HG03159 (cell line): ENCODE measurements around the gene IPO13.

Source experiments
- ATAC-seq: cut with Tn5 transposase; IDR thresholded peaks from one replicate; pipeline ENCODE4 v1.9.1; 2021; ENCODE audit warnings: mild to moderate bottlenecking, moderate library complexity; ENCODE audit not compliant: unreplicated experiment

IPO13 gene

GRCh38 chr1:43946236-43947060 lies at the start of gene IPO13:
IPO13 (plus strand) TSS chr1:43946950; CDS start chr1:43947601, 651 bp downstream.
- ATAC-seq = peak; percentile 92

GRCh38 chr1:43898981-43899380 lies 47.8 kb upstream of the IPO13 start:
- ATAC-seq = no peak

GRCh38 chr1:43900386-43900785 lies 46.4 kb upstream of the IPO13 start:
- no peak for ATAC-seq

- no peak for ATAC-seq
Measured at GRCh38 chr1:43901196-43901961, 45.4 kb upstream of the IPO13 start.

- ATAC-seq = no peak
Measured at GRCh38 chr1:43902058-43902831, 44.5 kb upstream of the IPO13 start.

- ATAC-seq = no peak
Measured at GRCh38 chr1:43904660-43905551, 41.8 kb upstream of the IPO13 start.

GRCh38 chr1:43908226-43908625 lies 38.5 kb upstream of the IPO13 start:
- ATAC-seq = no peak

- ATAC-seq = no peak
Measured at GRCh38 chr1:43908858-43909257, 37.9 kb upstream of the IPO13 start.

GRCh38 chr1:43910343-43910742 lies 36.4 kb upstream of the IPO13 start:
- no peak for ATAC-seq

- no peak for ATAC-seq
Measured at GRCh38 chr1:43912607-43913006, 34.1 kb upstream of the IPO13 start.

- no peak for ATAC-seq
Measured at GRCh38 chr1:43913051-43913501, 33.7 kb upstream of the IPO13 start.

- no peak for ATAC-seq
Measured at GRCh38 chr1:43913666-43914360, 32.9 kb upstream of the IPO13 start.

- no peak for ATAC-seq
Measured at GRCh38 chr1:43914576-43915525, 31.9 kb upstream of the IPO13 start.

- no peak for ATAC-seq
Measured at GRCh38 chr1:43919906-43920305, 26.8 kb upstream of the IPO13 start.

GRCh38 chr1:43921022-43921421 lies 25.7 kb upstream of the IPO13 start:
- ATAC-seq = no peak

- no peak for ATAC-seq
Measured at GRCh38 chr1:43924516-43924915, 22.2 kb upstream of the IPO13 start.

- no peak for ATAC-seq
Measured at GRCh38 chr1:43925846-43926245, 20.9 kb upstream of the IPO13 start.

- ATAC-seq = no peak
Measured at GRCh38 chr1:43930168-43930948, 16.4 kb upstream of the IPO13 start.
